ENCODE data around the gene MYNN. TPM values are rescaled to one million over a fixed set of nuclear protein-coding genes. Genes with fewer than 3 reads are reported as not detected.

Gene MYNN
- total RNA-seq, 2 experiments from 2014 or later = 13.8 to 14.1 TPM

DNA sequence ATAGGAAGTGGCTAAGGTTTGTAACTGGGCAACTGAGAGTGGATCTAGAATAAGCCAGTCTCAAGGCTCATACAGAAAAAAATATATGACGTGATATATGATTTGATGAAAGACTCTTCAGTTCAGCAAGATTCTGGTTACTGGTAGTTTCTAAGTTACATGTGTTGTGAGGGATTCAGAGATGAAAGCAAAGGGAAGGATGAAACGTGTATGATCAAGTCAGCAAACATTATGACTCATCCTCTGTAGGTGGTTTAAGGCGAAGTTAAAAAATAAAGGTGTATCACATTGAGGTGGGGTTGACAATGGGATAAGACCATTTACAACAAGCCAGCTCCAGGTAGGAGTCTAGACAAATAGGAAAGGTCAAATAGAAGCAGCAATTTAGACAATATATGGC, 24.5 kb upstream of the MYNN start:
- Mint-ChIP-seq H3K4me3 (no peak overlapping the region), H3K36me3 (ENCODE audit: low read depth) (no peaks in the 10 kb centered on the region), H3K27me3 (peaks cover 35% of the 10 kb centered on the region), H3K27ac (no peak overlapping the region), H3K4me1 (ENCODE audit: low read depth) (peaks cover 10% of the 10 kb centered on the region), H3K9me3 (no peaks in the 10 kb centered on the region)
- intact Hi-C loops (cut with micrococcal nuclease) = no loop called here
- POLR2A ChIA-PET = interaction anchor here (1.2 kb wide), 1 partner anchor 599 kb away, joined by 3 read pairs; no protein-coding TSS in a partner anchor
- TF ChIP-seq, protein P1, sequence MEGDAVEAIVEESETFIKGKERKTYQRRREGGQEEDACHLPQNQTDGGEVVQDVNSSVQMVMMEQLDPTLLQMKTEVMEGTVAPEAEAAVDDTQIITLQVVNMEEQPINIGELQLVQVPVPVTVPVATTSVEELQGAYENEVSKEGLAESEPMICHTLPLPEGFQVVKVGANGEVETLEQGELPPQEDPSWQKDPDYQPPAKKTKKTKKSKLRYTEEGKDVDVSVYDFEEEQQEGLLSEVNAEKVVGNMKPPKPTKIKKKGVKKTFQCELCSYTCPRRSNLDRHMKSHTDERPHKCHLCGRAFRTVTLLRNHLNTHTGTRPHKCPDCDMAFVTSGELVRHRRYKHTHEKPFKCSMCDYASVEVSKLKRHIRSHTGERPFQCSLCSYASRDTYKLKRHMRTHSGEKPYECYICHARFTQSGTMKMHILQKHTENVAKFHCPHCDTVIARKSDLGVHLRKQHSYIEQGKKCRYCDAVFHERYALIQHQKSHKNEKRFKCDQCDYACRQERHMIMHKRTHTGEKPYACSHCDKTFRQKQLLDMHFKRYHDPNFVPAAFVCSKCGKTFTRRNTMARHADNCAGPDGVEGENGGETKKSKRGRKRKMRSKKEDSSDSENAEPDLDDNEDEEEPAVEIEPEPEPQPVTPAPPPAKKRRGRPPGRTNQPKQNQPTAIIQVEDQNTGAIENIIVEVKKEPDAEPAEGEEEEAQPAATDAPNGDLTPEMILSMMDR (IDR thresholded peaks at IDR 0.05) = no peak
- CTCF ChIA-PET = no interaction called here
- DNase-seq (no peak), ATAC-seq (peak; percentile 82)

- DNase-seq = no peak
- no peaks in the 10 kb centered on the region for H3K9me3 Mint-ChIP-seq
- no peak overlapping the region for H3K27ac Mint-ChIP-seq
- H3K27me3 Mint-ChIP-seq = peaks cover 33% of the 10 kb centered on the region
- no peak for ATAC-seq
- TF ChIP-seq, protein P1 (IDR thresholded peaks at IDR 0.05) = no peak
- H3K4me1 Mint-ChIP-seq (ENCODE audit: low read depth) = peaks cover 7% of the 10 kb centered on the region
- no peak overlapping the region for H3K4me3 Mint-ChIP-seq
- ChIA-PET POLR2A (no interaction called here), CTCF (no interaction called here)
- intact Hi-C loops (cut with micrococcal nuclease) = no loop called here
- H3K36me3 Mint-ChIP-seq (ENCODE audit: low read depth) = no peaks in the 10 kb centered on the region
Observed at GRCh38 chr3:169750665-169751064, 22.5 kb upstream of the MYNN start.

GRCh38 chr3:169751875-169752274, 21.3 kb upstream of the MYNN start:
- no peaks in the 10 kb centered on the region for H3K36me3 Mint-ChIP-seq (ENCODE audit: low read depth)
- H3K4me1 Mint-ChIP-seq (ENCODE audit: low read depth) = peaks cover 7% of the 10 kb centered on the region
- H3K4me3 Mint-ChIP-seq = no peak overlapping the region
- H3K27me3 Mint-ChIP-seq = peaks cover 25% of the 10 kb centered on the region
- no peak for DNase-seq
- TF ChIP-seq, protein P1 (IDR thresholded peaks at IDR 0.05) = no peak
- ChIA-PET POLR2A (no interaction called here), CTCF (no interaction called here)
- H3K27ac Mint-ChIP-seq = no peak overlapping the region
- no peaks in the 10 kb centered on the region for H3K9me3 Mint-ChIP-seq
- ATAC-seq = no peak
- intact Hi-C loops (cut with micrococcal nuclease) = no loop called here

DNA sequence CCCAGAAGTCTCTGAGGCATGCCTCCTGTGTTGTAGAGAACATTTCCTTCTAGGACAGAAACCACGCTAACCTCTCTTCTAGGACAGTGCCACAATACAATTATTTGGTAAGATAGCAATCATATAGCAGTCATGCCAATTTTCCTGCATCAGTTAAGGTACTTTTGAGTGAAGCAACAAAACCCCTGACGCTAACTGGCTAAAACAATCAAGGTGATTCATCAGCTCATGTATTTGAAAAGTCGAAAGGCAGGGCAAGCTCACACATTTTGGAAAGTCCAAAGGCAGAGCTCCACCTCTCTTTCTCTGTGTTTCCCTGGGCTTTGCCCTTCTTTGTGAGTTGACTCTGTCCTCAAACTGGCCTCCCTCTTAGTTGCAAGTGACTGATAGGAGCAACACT, 18.5 kb upstream of the MYNN start:
- peaks cover 17% of the 10 kb centered on the region for H3K4me1 Mint-ChIP-seq (ENCODE audit: low read depth)
- H3K9me3 Mint-ChIP-seq = peaks cover 2% of the 10 kb centered on the region
- no peak overlapping the region for H3K27ac Mint-ChIP-seq
- CTCF ChIA-PET = interaction anchor here (0.8 to 1.2 kb wide), 2 partner anchors 8 to 9 kb away, joined by 3 read pairs; no protein-coding TSS in a partner anchor
- intact Hi-C loops (cut with micrococcal nuclease) = no loop called here
- ATAC-seq (no peak), DNase-seq (no peak)
- peaks cover 7% of the 10 kb centered on the region for H3K27me3 Mint-ChIP-seq
- H3K36me3 Mint-ChIP-seq (ENCODE audit: low read depth) = no peaks in the 10 kb centered on the region
- POLR2A ChIA-PET = interaction anchor here (0.6 kb wide), 1 partner anchor 213 kb away, joined by 5 read pairs; no protein-coding TSS in a partner anchor
- TF ChIP-seq, protein P1 (IDR thresholded peaks at IDR 0.05) = no peak
- H3K4me3 Mint-ChIP-seq = no peak overlapping the region

- peaks cover 7% of the 10 kb centered on the region for H3K27me3 Mint-ChIP-seq
- H3K4me3 Mint-ChIP-seq = no peak overlapping the region
- no peak for ATAC-seq
Observed at GRCh38 chr3:169755488-169755887, 17.7 kb upstream of the MYNN start.

More at GRCh38 chr3:169755488-169755887, 17.7 kb upstream of the MYNN start:
- H3K27ac Mint-ChIP-seq = no peak overlapping the region
- intact Hi-C loops (cut with micrococcal nuclease) = no loop called here
- ChIA-PET CTCF (no interaction called here), POLR2A (no interaction called here)
- H3K9me3 Mint-ChIP-seq = peaks cover 2% of the 10 kb centered on the region
- H3K36me3 Mint-ChIP-seq (ENCODE audit: low read depth) = no peaks in the 10 kb centered on the region
- TF ChIP-seq, protein P1 (IDR thresholded peaks at IDR 0.05) = no peak
- H3K4me1 Mint-ChIP-seq (ENCODE audit: low read depth) = peaks cover 24% of the 10 kb centered on the region
- DNase-seq = no peak
